SW 1271 (cell line): ENCODE data around the gene RSPH6A.
"Not testable (repeated sequence)": the region's sequence is repeated elsewhere in the genome, so short reads cannot be mapped to it uniquely, and the experiment has no call there.

ENCODE experiments used
- DNase-seq, 2 experiments: peaks; one replicate each; lab custom pipeline; 2025; lab: John Stamatoyannopoulos, UW

RSPH6A gene

DNA sequence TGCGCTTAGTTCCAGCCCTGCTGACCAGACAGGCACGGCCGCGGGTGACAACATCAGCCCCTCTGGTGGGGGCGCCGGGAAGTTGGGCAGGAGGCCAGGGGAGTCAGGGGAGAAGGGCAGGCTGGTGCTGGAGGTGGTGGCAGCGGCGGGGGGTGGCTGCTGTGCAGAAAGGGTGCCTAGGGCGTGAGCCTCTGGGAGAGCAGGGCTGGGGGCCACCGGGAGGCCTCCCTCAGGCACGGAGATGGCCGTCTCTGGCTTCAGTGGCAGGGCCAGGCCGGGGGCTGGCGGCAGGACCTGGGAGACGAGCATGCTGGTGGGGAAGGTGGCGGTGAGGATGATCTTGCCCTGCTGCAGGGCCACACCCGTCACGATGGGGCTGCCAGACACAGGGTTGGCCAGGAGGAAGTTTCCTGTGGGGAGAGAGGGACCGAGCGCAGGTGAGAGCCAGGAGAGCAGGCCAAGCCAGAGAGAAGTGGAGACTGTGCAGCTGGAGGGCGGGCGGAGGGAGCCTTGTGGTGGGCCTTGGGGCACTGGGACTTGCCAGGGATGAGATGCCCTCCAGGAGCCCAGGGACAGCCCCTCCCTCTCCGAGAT lies 49.3 kb downstream of the RSPH6A start:
- DNase-seq: no peak

DNA sequence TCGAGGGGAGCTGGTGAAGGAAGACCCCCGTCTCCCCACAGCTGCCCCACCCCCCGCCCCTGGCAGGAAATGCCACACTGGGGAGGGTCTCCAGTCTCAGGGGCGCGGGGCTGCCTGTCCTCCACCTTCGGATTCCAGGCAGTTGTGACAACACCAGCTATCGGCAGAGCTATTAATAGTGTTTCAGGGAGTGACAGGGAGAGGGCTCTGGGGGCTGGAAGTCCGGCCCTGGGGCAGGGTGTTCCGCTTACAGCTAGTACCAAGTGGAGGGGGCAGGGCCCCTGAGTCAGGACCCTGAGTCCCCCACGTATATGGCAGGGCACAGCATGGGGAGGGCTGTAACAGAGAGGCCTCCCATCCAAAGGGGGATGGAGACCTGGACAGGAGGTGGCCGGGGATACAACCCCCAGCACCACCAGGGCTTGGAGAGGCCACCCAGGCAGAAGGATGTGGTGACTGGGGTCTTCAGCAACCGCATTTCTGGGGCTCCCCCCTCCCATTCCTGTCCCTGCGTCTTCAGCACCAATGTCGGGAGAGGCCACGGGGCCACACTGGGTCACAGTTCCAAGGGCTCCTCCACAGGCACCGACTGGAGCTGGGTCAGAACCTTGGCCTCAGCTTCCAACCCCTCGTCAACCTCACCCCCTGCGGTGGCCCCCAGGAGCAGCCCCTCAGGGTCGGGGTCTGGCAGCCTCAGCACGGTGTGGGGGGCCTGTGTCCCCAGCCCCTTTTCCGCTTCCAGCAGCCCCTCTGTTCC lies 50.0 kb downstream of the RSPH6A start:
- no peak for DNase-seq

DNA sequence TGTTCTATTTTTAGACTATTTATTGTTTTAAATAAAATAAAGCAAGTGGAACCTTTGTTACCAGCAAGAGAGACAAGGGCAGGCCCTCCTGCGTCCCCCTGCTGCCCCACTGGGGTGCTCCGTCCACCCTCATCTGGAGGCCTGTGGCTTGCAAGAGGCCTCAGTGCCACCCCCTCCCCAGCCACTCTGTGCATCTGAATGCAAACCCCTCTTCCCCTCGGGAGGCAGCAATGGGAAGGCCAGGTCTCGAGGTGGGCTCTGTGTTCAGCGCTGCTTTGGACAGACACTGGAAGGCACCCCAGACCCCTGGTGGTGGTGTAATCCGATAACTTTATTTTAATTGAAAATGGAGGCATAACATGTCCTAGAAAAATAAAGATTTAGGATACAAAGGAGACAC lies 50.6 kb downstream of the RSPH6A start:
- no peak for DNase-seq

DNA sequence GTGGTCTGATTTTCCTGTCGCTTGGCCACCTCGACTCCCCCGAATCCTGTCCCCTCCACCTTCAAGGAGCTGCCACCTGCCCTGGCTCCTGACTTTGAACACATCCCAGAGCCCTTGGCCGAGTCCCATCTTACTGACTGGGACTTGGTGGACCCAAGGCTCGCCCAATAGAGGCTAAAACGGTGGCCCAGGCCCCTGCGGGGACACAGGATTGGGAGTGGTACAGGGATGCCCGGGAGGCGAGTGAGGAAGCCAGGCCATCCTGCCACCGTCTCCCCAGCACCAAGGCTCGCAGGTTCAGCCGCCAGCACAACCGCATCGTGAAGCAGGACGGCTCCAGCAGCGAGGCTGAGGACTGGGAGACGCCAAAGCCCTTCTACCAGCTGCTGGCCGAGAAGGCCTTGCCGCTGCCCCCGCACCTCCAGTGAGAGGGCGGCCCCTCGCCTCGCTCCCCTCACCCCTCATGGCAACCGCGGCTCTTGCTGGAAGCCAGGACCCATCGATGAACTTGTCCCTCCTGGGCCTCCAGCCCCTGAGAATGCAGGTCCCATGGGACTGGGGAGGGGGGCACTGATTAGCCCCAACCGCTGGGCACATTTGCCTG lies 51.3 kb downstream of the RSPH6A start:
- no peak for DNase-seq

DNA sequence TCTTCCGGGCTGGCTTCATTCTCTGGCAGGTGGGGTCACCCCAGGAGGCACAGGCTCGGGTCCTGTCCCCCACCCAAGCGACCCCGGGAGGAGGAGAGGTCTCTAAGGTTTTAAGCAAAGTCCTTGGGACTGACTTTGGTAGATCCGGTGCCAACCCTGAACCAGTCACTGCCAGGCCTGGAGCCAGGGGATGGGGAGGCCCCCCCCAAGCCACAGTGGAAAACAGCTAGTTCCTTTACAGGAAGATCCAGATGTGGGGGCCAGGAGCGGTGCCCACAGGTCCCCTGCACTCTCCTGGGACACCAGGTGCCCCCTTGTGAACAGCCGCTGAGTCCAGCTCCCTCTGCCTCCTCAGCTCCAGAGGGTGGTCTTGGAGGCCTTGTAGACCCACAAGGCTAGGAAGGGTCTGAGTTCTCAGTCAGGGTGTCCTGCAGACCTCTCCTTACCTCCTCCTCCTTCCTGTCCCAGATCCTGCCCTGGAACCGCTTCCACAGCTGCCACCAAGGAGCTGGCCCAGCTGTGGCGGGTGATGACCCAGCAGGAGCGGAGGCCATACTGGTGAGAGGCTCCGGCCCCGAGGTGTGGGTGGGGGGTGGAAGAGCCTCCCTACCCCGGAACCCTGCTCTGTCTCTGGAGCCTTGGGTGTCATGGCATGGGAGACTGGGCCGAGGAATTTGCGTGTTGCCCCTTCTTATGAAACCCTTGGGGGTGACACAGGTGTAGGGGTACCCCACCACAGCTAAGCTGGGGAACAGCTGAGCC lies 52.1 kb downstream of the RSPH6A start:
- DNase-seq: no peak

DNA sequence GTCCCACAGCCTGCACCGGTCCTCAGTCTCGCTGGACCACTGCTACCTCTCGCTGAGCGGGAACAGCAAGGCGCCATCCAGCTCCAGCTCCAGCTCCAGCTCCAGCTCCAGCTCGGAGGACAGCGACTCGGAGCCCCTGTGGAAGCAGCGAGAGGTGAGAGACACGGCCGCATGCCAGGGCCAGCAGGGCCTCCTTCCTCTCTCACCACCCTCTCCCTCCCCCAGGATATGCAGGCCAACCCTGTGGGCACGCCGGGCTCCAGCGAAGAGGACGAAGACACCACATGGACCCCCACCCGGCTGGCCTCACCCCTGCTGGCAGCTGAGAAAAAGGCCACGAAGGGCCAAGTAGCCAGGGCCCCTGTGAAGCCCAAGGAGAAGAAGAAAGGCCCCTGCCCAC lies 53.4 kb downstream of the RSPH6A start:
- DNase-seq: no peak

DNA sequence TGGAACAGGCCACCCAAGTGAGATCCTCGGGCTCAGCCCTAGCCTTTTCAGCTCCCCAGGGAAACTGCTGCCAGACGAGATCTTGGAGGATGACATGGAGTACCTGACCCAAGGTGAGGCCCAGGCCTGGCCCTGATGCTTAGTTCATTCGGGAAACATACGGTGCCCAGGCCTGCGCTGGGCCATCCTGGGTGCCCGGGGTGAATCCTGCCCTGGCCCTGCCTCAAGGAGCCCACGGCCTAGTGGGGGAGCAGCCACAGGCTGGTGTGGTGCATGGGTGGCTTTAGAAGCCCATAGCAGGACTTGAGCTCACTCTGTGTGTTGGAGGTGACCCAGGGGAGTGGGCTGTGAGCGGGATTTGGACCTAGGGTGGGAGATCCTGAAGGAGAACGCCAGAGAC lies 56.2 kb downstream of the RSPH6A start:
- DNase-seq: no peak

DNA sequence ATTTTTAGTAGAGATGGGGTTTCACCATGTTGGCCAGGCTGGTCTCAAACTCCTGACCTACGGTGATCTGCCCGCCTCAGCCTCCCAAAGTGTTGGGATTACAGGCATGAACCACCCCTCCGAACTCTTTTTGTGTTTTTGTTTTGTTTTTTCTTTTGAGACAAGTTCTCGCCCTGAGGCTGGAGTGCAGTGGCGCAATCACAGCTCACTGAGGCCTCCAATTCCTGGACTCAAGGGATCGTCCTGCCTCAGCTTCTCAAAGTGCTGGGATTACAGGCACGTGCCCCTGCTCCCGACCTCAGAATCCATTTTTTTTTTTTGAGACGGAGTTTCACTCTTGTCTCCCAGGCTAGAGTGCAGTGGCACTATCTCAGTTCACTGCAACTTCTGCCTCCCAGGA lies 57.4 kb downstream of the RSPH6A start:
- DNase-seq: no peak

DNA sequence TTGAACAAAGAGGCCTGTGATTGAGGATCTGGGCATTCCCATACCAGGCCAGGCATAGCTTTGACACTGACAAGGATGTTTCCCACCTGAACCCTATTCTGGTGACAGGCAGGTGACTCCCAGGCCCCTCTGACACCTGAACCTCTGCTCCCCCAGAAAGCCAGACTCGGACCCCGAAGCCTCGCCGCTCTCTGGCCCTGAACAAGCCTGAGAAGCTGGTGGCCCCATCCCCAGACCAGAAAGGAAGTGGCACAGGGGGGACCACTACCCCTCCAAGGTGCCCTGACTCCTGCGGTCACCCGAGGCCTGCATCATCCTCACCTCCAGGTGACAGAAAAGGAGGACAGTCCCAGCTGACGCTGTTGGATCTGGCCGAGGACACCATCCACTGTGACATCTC lies 60.8 kb downstream of the RSPH6A start:
- no peak for DNase-seq

DNA sequence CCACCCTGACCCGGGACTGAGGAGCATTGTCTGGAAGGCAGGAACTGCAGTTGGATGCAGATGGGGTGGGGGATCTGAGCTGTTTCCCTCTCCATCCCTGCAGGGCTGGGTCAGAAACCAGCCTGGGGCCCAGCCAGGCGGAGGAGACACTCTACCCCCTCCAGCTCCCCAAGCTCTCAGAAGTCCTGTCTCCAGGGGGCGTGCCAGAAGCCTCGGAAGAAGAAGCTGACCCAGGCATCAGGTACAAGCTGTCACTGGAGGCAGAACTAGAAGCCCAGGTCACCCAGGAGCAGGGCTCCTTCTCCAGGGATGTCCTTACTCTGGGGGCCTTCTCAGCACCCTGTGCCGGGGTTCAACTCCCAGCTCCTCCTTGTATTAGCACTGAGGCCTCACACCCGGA lies 61.6 kb downstream of the RSPH6A start:
- no peak for DNase-seq

DNA sequence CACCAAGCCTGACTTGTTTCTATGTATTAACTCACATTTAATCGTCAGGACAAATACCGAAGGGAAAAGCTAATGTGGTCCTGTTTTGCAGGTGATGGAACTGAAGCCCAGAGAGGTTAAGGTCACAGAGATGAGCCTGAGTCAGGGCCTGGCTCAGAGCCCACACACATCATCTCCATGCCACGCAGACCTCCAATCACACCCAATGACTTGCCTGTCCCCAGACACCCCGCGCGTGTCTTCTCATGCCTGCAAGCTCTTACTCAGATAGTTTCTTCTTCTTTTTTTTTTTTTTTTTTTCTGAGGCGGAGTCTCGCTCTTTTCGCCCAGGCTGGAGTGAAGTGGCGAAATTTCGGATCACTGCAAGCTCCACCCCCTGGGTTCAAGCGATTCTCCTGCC lies 62.5 kb downstream of the RSPH6A start:
- DNase-seq: no peak

DNA sequence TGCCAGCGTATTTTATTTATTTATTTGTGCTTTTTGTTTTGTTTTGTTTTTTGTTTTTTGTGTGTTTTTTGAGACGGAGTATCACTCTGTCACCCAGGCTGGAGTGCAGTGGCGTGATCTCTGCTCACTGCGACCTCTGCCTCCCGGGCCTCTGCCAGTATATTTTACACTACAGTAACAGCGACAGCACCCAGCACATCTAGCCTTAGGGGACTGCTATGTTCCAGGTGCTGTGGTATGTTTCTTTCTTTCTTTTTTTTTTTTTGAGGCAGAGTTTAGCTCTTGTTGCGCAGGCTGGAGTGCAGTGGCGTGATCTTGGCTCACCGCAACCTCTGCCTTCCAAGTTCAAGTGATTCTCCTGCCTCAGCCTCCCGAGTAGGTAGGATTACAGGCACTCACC lies 63.6 kb downstream of the RSPH6A start:
- not testable (repeated sequence) for DNase-seq

DNA sequence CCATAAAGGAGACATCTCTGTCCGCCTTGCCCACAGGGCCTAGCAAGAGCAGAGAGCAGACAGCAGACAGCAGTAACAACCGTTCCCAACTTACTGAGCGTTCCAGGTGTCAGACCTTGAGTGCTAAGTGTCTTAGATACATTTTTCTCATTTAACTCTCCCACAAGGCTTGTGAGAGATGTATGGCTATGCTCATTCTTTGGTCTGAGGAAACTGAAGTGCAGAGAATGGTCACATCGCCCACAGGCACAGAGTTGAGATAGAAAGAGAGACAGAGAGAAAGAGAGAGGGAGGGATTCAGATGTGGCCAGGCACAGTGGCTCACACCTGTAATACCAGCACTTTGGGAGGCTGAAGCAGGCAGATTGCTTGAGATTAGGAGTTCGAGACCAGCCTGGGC lies 67.6 kb downstream of the RSPH6A start:
- DNase-seq: no peak

DNA sequence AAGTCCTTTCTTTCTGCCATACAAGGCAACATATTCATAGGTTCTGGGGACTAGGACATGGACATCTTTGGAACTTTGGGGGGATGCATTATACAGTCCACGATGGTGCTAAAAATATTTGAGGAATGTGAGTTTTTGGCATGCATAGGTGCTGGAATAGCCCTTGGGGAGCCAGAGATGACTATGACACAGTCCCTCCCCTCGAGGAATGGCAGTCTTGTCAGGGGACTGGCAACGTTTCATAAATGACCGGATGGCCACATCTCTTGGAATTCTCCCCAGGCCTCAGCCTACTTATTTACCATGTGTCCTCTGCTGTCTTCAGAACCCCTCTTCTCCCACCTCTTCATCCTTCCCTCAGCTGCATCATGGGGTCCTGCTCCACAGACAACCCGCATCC lies 68.2 kb downstream of the RSPH6A start:
- DNase-seq: no peak
